HG02885 (cell line): Measurements from ENCODE around the gene NSD2.

Source experiments
- ATAC-seq: cut with Tn5 transposase; IDR thresholded peaks from one replicate; pipeline ENCODE4 v1.9.1; 2021; ENCODE audit warnings: mild to moderate bottlenecking; ENCODE audit not compliant: unreplicated experiment, poor library complexity

The NSD2 gene

GRCh38 chr4:1964971-1965370, 93.8 kb downstream of the NSD2 start:
- no peak for ATAC-seq

GRCh38 chr4:1967512-1968149, 96.4 kb downstream of the NSD2 start:
- no peak for ATAC-seq

- ATAC-seq, result no peak
Measured at GRCh38 chr4:1968686-1969295, 97.6 kb downstream of the NSD2 start.

- no peak for ATAC-seq
Measured at GRCh38 chr4:1969928-1970723, 98.9 kb downstream of the NSD2 start.

GRCh38 chr4:1970926-1971325, 99.7 kb downstream of the NSD2 start:
- ATAC-seq, result no peak

GRCh38 chr4:1971456-1972200, 100.4 kb downstream of the NSD2 start:
- no peak for ATAC-seq

GRCh38 chr4:1972414-1972813, 101.2 kb downstream of the NSD2 start:
- ATAC-seq, result no peak

GRCh38 chr4:1973218-1973617, 102.0 kb downstream of the NSD2 start:
- ATAC-seq, result no peak

GRCh38 chr4:1973661-1974060, 102.5 kb downstream of the NSD2 start:
- no peak for ATAC-seq

GRCh38 chr4:1974840-1975239, 103.6 kb downstream of the NSD2 start:
- no peak for ATAC-seq

GRCh38 chr4:1975391-1975801, 104.2 kb downstream of the NSD2 start:
- no peak for ATAC-seq

- ATAC-seq, result no peak
Measured at GRCh38 chr4:1975880-1976279, 104.7 kb downstream of the NSD2 start.

GRCh38 chr4:1976416-1977352, 105.5 kb downstream of the NSD2 start:
- no peak for ATAC-seq

- no peak for ATAC-seq
Measured at GRCh38 chr4:1978226-1978625, 107.0 kb downstream of the NSD2 start.

GRCh38 chr4:1978741-1979476, 107.7 kb downstream of the NSD2 start:
- ATAC-seq, result no peak

GRCh38 chr4:1979477-1980196, 108.4 kb downstream of the NSD2 start:
- no peak for ATAC-seq

- ATAC-seq, result no peak
Measured at GRCh38 chr4:1980561-1981041, 109.4 kb downstream of the NSD2 start.
